KMS-11 (cell line): ENCODE measurements around the gene KIAA2012.

Source experiments
- H2AFZ ChIP-seq: fragments of 200-600 bp; sonication (generic); 2 replicates; pipeline ENCODE4 v1.6.1; 2016; ENCODE audit warnings: antibody characterized with exemption, mixed run types, low read depth
- H3K27ac ChIP-seq: fragments of 200-600 bp; sonication (generic); 2 replicates; pipeline ENCODE4 v1.6.1; 2016; ENCODE audit warnings: mild to moderate bottlenecking, mixed run types
- H3K27me3 ChIP-seq: fragments of 200-600 bp; sonication (generic); 2 replicates; pipeline ENCODE4 v1.6.1; 2017; ENCODE audit warnings: mild to moderate bottlenecking, low read depth, mixed run types, moderate library complexity; ENCODE audit not compliant: insufficient read depth
- H3K36me3 ChIP-seq: fragments of 200-600 bp; sonication (generic); 2 replicates; pipeline ENCODE4 v1.6.1; 2017; ENCODE audit warnings: mild to moderate bottlenecking, mixed run types; ENCODE audit not compliant: insufficient read depth
- H3K4me1 ChIP-seq: fragments of 200-600 bp; sonication (generic); 2 replicates; pipeline ENCODE4 v1.6.1; 2016; ENCODE audit warnings: mild to moderate bottlenecking, low read depth, mixed run types; ENCODE audit not compliant: poor library complexity, severe bottlenecking
- H3K4me2 ChIP-seq: fragments of 200-600 bp; sonication (generic); 2 replicates; pipeline ENCODE4 v1.7.0; 2016; ENCODE audit warnings: mild to moderate bottlenecking, mixed run types
- H3K4me3 ChIP-seq: fragments of 200-600 bp; sonication (generic); IDR thresholded peaks from 2 replicates; pipeline ENCODE4 v1.6.1; 2017; ENCODE audit warnings: low read depth, low read length, mixed read lengths; ENCODE audit not compliant: insufficient read depth
- H3K79me2 ChIP-seq: fragments of 200-600 bp; sonication (generic); 2 replicates; pipeline ENCODE4 v1.6.1; 2016; ENCODE audit warnings: low read depth, mixed run types; ENCODE audit not compliant: insufficient read depth
- H3K9ac ChIP-seq: fragments of 200-600 bp; sonication (generic); 2 replicates; pipeline ENCODE4 v1.6.1; 2016; ENCODE audit warnings: mild to moderate bottlenecking, mixed run types
- H4K20me1 ChIP-seq: fragments of 200-600 bp; sonication (generic); 2 replicates; pipeline ENCODE4 v1.6.1; 2016; ENCODE audit warnings: mild to moderate bottlenecking, mixed run types; ENCODE audit not compliant: insufficient read depth
- CTCF ChIP-seq: fragments of 200-600 bp; sonication (generic); conservative IDR thresholded peaks from 2 replicates; pipeline ENCODE4 v1.6.1; 2017; ENCODE audit warnings: low read depth, mild to moderate bottlenecking, antibody characterized with exemption, low read length, moderate library complexity, mixed read lengths

KIAA2012 gene

GRCh38 chr2:202033317-202034248 is 39.5 kb upstream of the KIAA2012 start, which contains the start of gene FZD7:
FZD7 (plus strand) TSS chr2:202033855; CDS start chr2:202034648, 793 bp downstream.
- peak within 1 kb of the TSS; percentile 99 for H2AFZ ChIP-seq
- no peaks in the 10 kb centered on the region for H3K36me3 ChIP-seq
- peaks cover 8% of the 10 kb centered on the region for H3K4me1 ChIP-seq
- no peaks in the 10 kb centered on the region for H3K79me2 ChIP-seq
- TF ChIP-seq CTCF = 0 out of 2 replicates have a peak, but pooled peaks have one; percentile 13
- peak within 1 kb of the TSS; percentile 18 for H3K4me3 ChIP-seq
- peak within 1 kb of the TSS; percentile 79 for H3K27ac ChIP-seq
- no peaks in the 10 kb centered on the region for H4K20me1 ChIP-seq
- H3K9ac ChIP-seq = peak within 1 kb of the TSS; percentile 69; the same call in 1 of the 2 replicates
- H3K4me2 ChIP-seq = peak within 1 kb of the TSS; percentile 96
- no peaks in the 10 kb centered on the region for H3K27me3 ChIP-seq

- no peaks in the 10 kb centered on the region for H3K79me2 ChIP-seq
- H3K27me3 ChIP-seq = no peaks in the 10 kb centered on the region
- H3K4me2 ChIP-seq = peak overlapping the region; percentile 76
- H3K9ac ChIP-seq = peak overlapping the region; percentile 69; the same call in 1 of the 2 replicates
- H2AFZ ChIP-seq = peak overlapping the region; percentile 78
- no peaks in the 10 kb centered on the region for H3K36me3 ChIP-seq
- peak overlapping the region; percentile 79 for H3K27ac ChIP-seq
- TF ChIP-seq CTCF = no peak
- H3K4me3 ChIP-seq = peak overlapping the region; percentile 18
- H4K20me1 ChIP-seq = no peaks in the 10 kb centered on the region
- H3K4me1 ChIP-seq = peaks cover 15% of the 10 kb centered on the region
Observed at GRCh38 chr2:202034249-202035088, 38.6 kb upstream of the KIAA2012 start.

- H3K4me2 ChIP-seq = peak overlapping the region; percentile 76
- H3K79me2 ChIP-seq = no peaks in the 10 kb centered on the region
- H3K9ac ChIP-seq = no peak overlapping the region
- H3K27me3 ChIP-seq = no peaks in the 10 kb centered on the region
- no peak overlapping the region for H3K27ac ChIP-seq
- peaks cover 15% of the 10 kb centered on the region for H3K4me1 ChIP-seq
- no peaks in the 10 kb centered on the region for H3K36me3 ChIP-seq
- no peak for TF ChIP-seq CTCF
- no peak overlapping the region for H2AFZ ChIP-seq
- no peaks in the 10 kb centered on the region for H4K20me1 ChIP-seq
- H3K4me3 ChIP-seq = no peak overlapping the region
Observed at GRCh38 chr2:202035089-202035940, 37.7 kb upstream of the KIAA2012 start.

- H3K27ac ChIP-seq = no peak overlapping the region
- H3K79me2 ChIP-seq = no peaks in the 10 kb centered on the region
- H3K27me3 ChIP-seq = no peaks in the 10 kb centered on the region
- H3K4me1 ChIP-seq = peaks cover 15% of the 10 kb centered on the region
- no peak overlapping the region for H3K4me3 ChIP-seq
- no peaks in the 10 kb centered on the region for H3K36me3 ChIP-seq
- no peaks in the 10 kb centered on the region for H4K20me1 ChIP-seq
- TF ChIP-seq CTCF = no peak
- H3K4me2 ChIP-seq = no peak overlapping the region
- H3K9ac ChIP-seq = no peak overlapping the region
- no peak overlapping the region for H2AFZ ChIP-seq
Observed at GRCh38 chr2:202035941-202036372, 37.1 kb upstream of the KIAA2012 start.
